Psoas muscle (tissue), 8 donors: ENCODE results near the gene UNG. TPM values are rescaled to one million over a fixed set of nuclear protein-coding genes. Genes with fewer than 3 reads are reported as not detected.

Experiments used
- ATAC-seq, 4 donors: fragments of 200-7000 bp; cut with Tn5 transposase; one replicate each; pipeline ENCODE4 v1.9.1; 2020; ENCODE audit warnings: moderate library complexity in 3 of 4, mild to moderate bottlenecking in 2 of 4
- DNase-seq, 2 donors: peaks; one replicate each; pipeline ENCODE4 v3.0.0-alpha.2; 2020
- H3K27ac ChIP-seq: fragments of 200-600 bp; one replicate; pipeline ENCODE4 v1.8.0; 2022
- H3K27me3 ChIP-seq, 3 donors: fragments of 200-600 bp in 1 of 3; one replicate each; pipeline versions ENCODE4 v1.6.1 to v1.8.0; 2013 to 2022; ENCODE audit warnings: low read length in 2 of 3, mild to moderate bottlenecking in 2 of 3, moderate library complexity in 1 of 3; ENCODE audit not compliant: insufficient read depth in 3 of 3
- H3K36me3 ChIP-seq, 2 donors: fragments of 200-600 bp in 1 of 2; one replicate each; pipeline versions ENCODE4 v1.6.1 to v1.8.0; 2013 to 2022; ENCODE audit warnings: low read depth in 1 of 2, mild to moderate bottlenecking in 1 of 2, moderate library complexity in 1 of 2; ENCODE audit not compliant: insufficient read depth in 1 of 2
- H3K4me1 ChIP-seq: fragments of 200-600 bp; one replicate; pipeline ENCODE4 v1.8.0; 2022
- H3K4me3 ChIP-seq: fragments of 200-600 bp; one replicate; pipeline ENCODE4 v1.8.0; 2022; ENCODE audit warnings: mild to moderate bottlenecking
- H3K9me3 ChIP-seq: fragments of 200-600 bp; one replicate; pipeline ENCODE4 v1.8.0; 2022
- CTCF ChIP-seq: fragments of 200-600 bp; IDR thresholded peaks from one replicate; pipeline ENCODE4 v1.8.0; 2022; ENCODE audit warnings: antibody characterized with exemption
- WGBS, 3 donors: extraction: QIAGEN DNeasy Blood & Tissue Kit; methylation state at CpG; one replicate each; pipeline versions ENCODE4 v1.1.6 to v1.1.7; 2013; 5-methylcytosine and 5-hydroxymethylcytosine counted together
- intact Hi-C, 2 donors: fragments of 100-400 bp; cut with DNase I; formaldehyde crosslinking; loops; one replicate each; pipeline versions ENCODE4 v1.11.0 to v1.14.2; 2022
- polyA plus RNA-seq, 3 donors: library from polyadenylated mRNA; stranded (reverse); fragments of 200-250 nt; gene quantifications; one replicate each; pipeline ENCODE4 v1.2.3, GENCODE V29; 2013
- total RNA-seq, 4 donors: library from RNA; stranded (reverse); fragmentation: NEBNext Ultra II Directional in 2 of 4; extraction: Animal tissue kit (Norgen Biotek cat#: 25700) in 2 of 4; gene quantifications; one replicate each; pipeline versions ENCODE4 v1.2.1 to v1.2.4, GENCODE V29; 2021 to 2023
- donor health status: healthy with polysubstance abuse.
- donor health status: DM: no; HTN: no; CAD: no; lungs with moderate emphysema.
- donor health status: Bipolar disorder and iron deficiency.
- donor health status: healthy.
- donor health status: DM: yes; HTN: yes; CAD: no.
- donor health status: DM: no; HTN: no; CAD: no.
- donor health status: DM: no; HTN: no; CAD: no.
- donor health status: DM: yes; HTN: yes; CAD: no.

Gene UNG
- total and polyA plus RNA-seq, 7 donors = 34.3 to 93.1 (median 41.7) TPM

DNA sequence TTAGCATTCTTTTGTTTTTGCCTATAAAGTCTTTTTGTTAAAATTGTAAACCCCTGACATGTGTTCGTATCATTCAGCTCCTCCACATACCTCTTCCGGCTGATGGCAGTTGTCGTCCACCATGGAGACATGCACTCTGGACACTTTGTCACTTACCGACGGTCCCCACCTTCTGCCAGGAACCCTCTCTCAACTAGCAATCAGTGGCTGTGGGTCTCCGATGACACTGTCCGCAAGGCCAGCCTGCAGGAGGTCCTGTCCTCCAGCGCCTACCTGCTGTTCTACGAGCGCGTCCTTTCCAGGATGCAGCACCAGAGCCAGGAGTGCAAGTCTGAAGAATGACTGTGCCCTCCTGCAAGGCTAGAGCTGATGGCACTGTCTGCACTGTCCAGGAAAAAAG is 11.8 kb upstream of the UNG start:
- 87 to 93% (median 89%) methylated on average over 11 of the region's 11 CpGs for WGBS, 3 donors

GRCh38 chr12:109087250-109087649 is 10.1 kb upstream of the UNG start:
- H3K36me3 ChIP-seq = peaks cover 0 to 99% of the 10 kb centered on the region in 2 donors
- DNase-seq (no peak), ATAC-seq (peak in 3 of 4 donors; percentile 31 to 47 (median 46))
- no peak for TF ChIP-seq CTCF
- H3K4me3 ChIP-seq = no peak overlapping the region
- intact Hi-C loops = loop anchor here in 1 of 2 donors (5.0 kb wide), 1 partner anchor 280 kb away; no protein-coding TSS in a partner anchor
- no peak overlapping the region for H3K27ac ChIP-seq
- WGBS, 3 donors = 23 to 48% (median 42%) methylated on average over 5 of the region's 5 CpGs
- H3K9me3 ChIP-seq = no peaks in the 10 kb centered on the region
- H3K4me1 ChIP-seq = peaks cover under 1% of the 10 kb centered on the region
- no peaks in the 10 kb centered on the region for H3K27me3 ChIP-seq

More for the DNA sequence above, 11.8 kb upstream of the UNG start:
- no peak for TF ChIP-seq CTCF
- no peak for ATAC-seq
- Histone ChIP-seq H3K4me1 (no peaks in the 10 kb centered on the region), H3K27me3 (no peaks in the 10 kb centered on the region), H3K9me3 (no peaks in the 10 kb centered on the region), H3K36me3 (peaks cover 0 to 100% of the 10 kb centered on the region in 2 donors), H3K27ac (no peak overlapping the region), H3K4me3 (no peak overlapping the region)
- DNase-seq = no peak
- intact Hi-C loops = loop anchor here in 1 of 2 donors (5.0 kb wide), 1 partner anchor 278 kb away; no protein-coding TSS in a partner anchor

- Histone ChIP-seq H3K27me3 (no peaks in the 10 kb centered on the region), H3K27ac (no peak overlapping the region), H3K4me1 (peaks cover 8% of the 10 kb centered on the region), H3K9me3 (no peaks in the 10 kb centered on the region), H3K36me3 (peaks cover 0 to 84% of the 10 kb centered on the region in 2 donors), H3K4me3 (no peak overlapping the region)
- TF ChIP-seq CTCF = no peak
- intact Hi-C loops = loop anchor here in 1 of 2 donors (5.0 kb wide), 1 partner anchor 282 kb away; no protein-coding TSS in a partner anchor
- no peak for DNase-seq
- ATAC-seq = no peak
- 72 to 82% (median 78%) methylated on average over 6 of the region's 6 CpGs for WGBS, 3 donors
These were observed 8.6 kb upstream of the UNG start for GRCh38 chr12:109088818-109089217.

- TF ChIP-seq CTCF = no peak
- intact Hi-C loops = loop anchor here (5.0 to 10.0 kb wide), 5 partner anchors 132 to 527 kb away; partner anchors contain the start of genes ISCU (in 1 of the 2), SART3 (in 1 of the 2) and SSH1 (in 1 of the 2)
- Histone ChIP-seq H3K36me3 (peaks cover 0 to 75% of the 10 kb centered on the region in 2 donors), H3K27ac (no peak overlapping the region), H3K27me3 (no peaks in the 10 kb centered on the region), H3K4me3 (no peak overlapping the region), H3K9me3 (no peaks in the 10 kb centered on the region), H3K4me1 (peaks cover 8% of the 10 kb centered on the region)
- WGBS, 3 donors = 83 to 87% (median 86%) methylated on average over 7 of the region's 7 CpGs
- no peak for DNase-seq
- no peak for ATAC-seq
These were observed 7.7 kb upstream of the UNG start for GRCh38 chr12:109089683-109090082.
